Psoas muscle (tissue), 8 donors: ENCODE measurements around the gene PLAC9. TPM values are rescaled to one million over a fixed set of nuclear protein-coding genes. Genes with fewer than 3 reads are reported as not detected.

Experiments
- ATAC-seq, 4 donors: fragments of 200-7000 bp; cut with Tn5 transposase; one replicate each; pipeline ENCODE4 v1.9.1; 2020; ENCODE audit warnings: moderate library complexity in 3 of 4, mild to moderate bottlenecking in 2 of 4
- DNase-seq, 2 donors: peaks; one replicate each; pipeline ENCODE4 v3.0.0-alpha.2; 2020
- H3K27ac ChIP-seq: fragments of 200-600 bp; one replicate; pipeline ENCODE4 v1.8.0; 2022
- H3K27me3 ChIP-seq, 3 donors: fragments of 200-600 bp in 1 of 3; one replicate each; pipeline versions ENCODE4 v1.6.1 to v1.8.0; 2013 to 2022; ENCODE audit warnings: low read length in 2 of 3, mild to moderate bottlenecking in 2 of 3, moderate library complexity in 1 of 3; ENCODE audit not compliant: insufficient read depth in 3 of 3
- H3K36me3 ChIP-seq, 2 donors: fragments of 200-600 bp in 1 of 2; one replicate each; pipeline versions ENCODE4 v1.6.1 to v1.8.0; 2013 to 2022; ENCODE audit warnings: low read depth in 1 of 2, mild to moderate bottlenecking in 1 of 2, moderate library complexity in 1 of 2; ENCODE audit not compliant: insufficient read depth in 1 of 2
- H3K4me1 ChIP-seq: fragments of 200-600 bp; one replicate; pipeline ENCODE4 v1.8.0; 2022
- H3K4me3 ChIP-seq: fragments of 200-600 bp; one replicate; pipeline ENCODE4 v1.8.0; 2022; ENCODE audit warnings: mild to moderate bottlenecking
- H3K9me3 ChIP-seq: fragments of 200-600 bp; one replicate; pipeline ENCODE4 v1.8.0; 2022
- CTCF ChIP-seq: fragments of 200-600 bp; IDR thresholded peaks from one replicate; pipeline ENCODE4 v1.8.0; 2022; ENCODE audit warnings: antibody characterized with exemption
- WGBS, 3 donors: extraction: QIAGEN DNeasy Blood & Tissue Kit; methylation state at CpG; one replicate each; pipeline versions ENCODE4 v1.1.6 to v1.1.7; 2013; 5-methylcytosine and 5-hydroxymethylcytosine counted together
- intact Hi-C, 2 donors: fragments of 100-400 bp; cut with DNase I; formaldehyde crosslinking; loops; one replicate each; pipeline versions ENCODE4 v1.11.0 to v1.14.2; 2022
- polyA plus RNA-seq, 3 donors: library from polyadenylated mRNA; stranded (reverse); fragments of 200-250 nt; gene quantifications; one replicate each; pipeline ENCODE4 v1.2.3, GENCODE V29; 2013
- total RNA-seq, 4 donors: library from RNA; stranded (reverse); fragmentation: NEBNext Ultra II Directional in 2 of 4; extraction: Animal tissue kit (Norgen Biotek cat#: 25700) in 2 of 4; gene quantifications; one replicate each; pipeline versions ENCODE4 v1.2.1 to v1.2.4, GENCODE V29; 2021 to 2023
- donor health status: healthy with polysubstance abuse.
- donor health status: DM: no; HTN: no; CAD: no; lungs with moderate emphysema.
- donor health status: Bipolar disorder and iron deficiency.
- donor health status: healthy.
- donor health status: DM: yes; HTN: yes; CAD: no.
- donor health status: DM: no; HTN: no; CAD: no.
- donor health status: DM: no; HTN: no; CAD: no.
- donor health status: DM: yes; HTN: yes; CAD: no.

The PLAC9 gene
- total and polyA plus RNA-seq, 7 donors = 5.4 to 14.6 (median 9.4) TPM

- ATAC-seq = no peak
- Histone ChIP-seq H3K9me3 (no peaks in the 10 kb centered on the region), H3K4me3 (no peak overlapping the region), H3K27ac (peak overlapping the region; percentile 95), H3K27me3 (no peaks in the 10 kb centered on the region), H3K4me1 (peaks cover 28% of the 10 kb centered on the region), H3K36me3 (peaks cover 15 to 87% of the 10 kb centered on the region in 2 donors)
- intact Hi-C loops = loop anchor here in 1 of 2 donors (1.0 kb wide), 1 partner anchor 48 kb away; the partner anchor contains the start of gene ANXA11
- WGBS, 3 donors = 97 to 98% (median 97%) methylated on average over 14 of the region's 14 CpGs
- TF ChIP-seq CTCF = no peak
- DNase-seq = no peak
Measured at GRCh38 chr10:80157561-80157960, 25.0 kb downstream of the PLAC9 start.

DNA sequence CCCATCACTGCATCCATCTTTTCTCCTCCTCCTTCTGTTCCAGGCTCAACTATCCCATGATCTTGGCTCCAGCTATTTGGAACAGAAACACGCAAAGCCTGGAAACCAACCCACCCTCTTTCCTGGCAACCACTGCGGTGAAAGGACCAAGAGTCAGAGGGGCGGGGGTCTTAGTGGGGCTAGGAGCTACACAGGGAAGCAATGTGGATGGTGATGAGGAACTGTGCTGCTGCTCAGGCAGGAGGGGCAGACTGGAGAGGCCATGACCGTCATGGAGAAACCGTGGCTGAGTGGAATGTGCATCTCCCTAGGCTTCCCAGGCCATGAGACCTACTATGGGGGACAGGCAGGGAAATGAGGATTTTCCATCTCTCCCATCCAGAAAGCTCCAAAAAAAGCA, 25.6 kb downstream of the PLAC9 start:
- intact Hi-C loops = no loop called here
- peak; percentile 1 to 12 (median 3) for ATAC-seq

DNA sequence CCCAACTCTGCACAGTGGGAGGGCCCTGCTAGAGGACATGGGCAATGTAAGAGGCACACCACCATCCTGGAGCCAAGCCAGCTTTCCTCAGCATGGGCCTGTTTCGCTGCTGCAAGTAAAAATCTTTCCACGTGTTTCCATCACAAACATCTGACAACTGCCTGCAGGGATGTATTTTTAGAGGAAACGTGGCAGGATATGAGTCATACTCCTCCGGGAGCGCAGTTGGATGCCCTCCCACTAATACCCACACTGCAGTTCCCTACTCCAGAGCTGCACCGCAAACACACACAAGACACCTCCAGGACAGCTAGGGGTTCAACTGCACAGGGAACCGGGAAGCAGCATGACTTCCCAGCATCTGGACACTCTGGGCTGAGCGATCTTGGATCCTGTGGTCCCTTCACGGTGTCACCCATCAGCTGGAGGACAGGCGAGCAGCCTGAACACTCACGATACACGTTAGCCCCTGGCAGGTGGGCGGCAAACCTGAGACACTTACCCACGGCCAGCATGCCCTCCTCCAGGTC, 26.1 kb downstream of the PLAC9 start:
- intact Hi-C loops = no loop called here
- H3K36me3 ChIP-seq = peaks cover 19 to 87% of the 10 kb centered on the region in 2 donors
- H3K4me1 ChIP-seq = peaks cover 32% of the 10 kb centered on the region
- WGBS, 3 donors = 16 to 32% (median 18%) methylated on average over 14 of the region's 14 CpGs
- ATAC-seq = peak; percentile 89 to 95 (median 92)
- DNase-seq = peak; percentile 90 to 91
- peak; percentile 6 for TF ChIP-seq CTCF
- H3K9me3 ChIP-seq = no peaks in the 10 kb centered on the region
- peak overlapping the region; percentile 23 for H3K4me3 ChIP-seq
- H3K27ac ChIP-seq = peak overlapping the region; percentile 95
- no peaks in the 10 kb centered on the region for H3K27me3 ChIP-seq

More for the DNA sequence above, 25.6 kb downstream of the PLAC9 start:
- DNase-seq = no peak
- peaks cover 27% of the 10 kb centered on the region for H3K4me1 ChIP-seq
- no peaks in the 10 kb centered on the region for H3K9me3 ChIP-seq
- peak overlapping the region; percentile 95 for H3K27ac ChIP-seq
- WGBS, 3 donors = 44 to 57% (median 46%) methylated on average over 5 of the region's 5 CpGs
- H3K4me3 ChIP-seq = no peak overlapping the region
- peaks cover 18 to 87% of the 10 kb centered on the region in 2 donors for H3K36me3 ChIP-seq
- H3K27me3 ChIP-seq = no peaks in the 10 kb centered on the region
- TF ChIP-seq CTCF = no peak

- no peaks in the 10 kb centered on the region for H3K27me3 ChIP-seq
- peak overlapping the region; percentile 95 for H3K27ac ChIP-seq
- no peak for DNase-seq
- intact Hi-C loops = no loop called here
- peak in 1 of 4 donors; percentile 28 for ATAC-seq
- WGBS, 3 donors = 66 to 82% (median 69%) methylated on average over 9 of the region's 9 CpGs
- H3K9me3 ChIP-seq = no peaks in the 10 kb centered on the region
- peaks cover 19 to 87% of the 10 kb centered on the region in 2 donors for H3K36me3 ChIP-seq
- peaks cover 36% of the 10 kb centered on the region for H3K4me1 ChIP-seq
- H3K4me3 ChIP-seq = peak overlapping the region; percentile 23
- no peak for TF ChIP-seq CTCF
Measured at GRCh38 chr10:80159166-80159873, 26.8 kb downstream of the PLAC9 start.
